ENCODE results near the gene PLK5. TPM values are rescaled to one million over a fixed set of nuclear protein-coding genes. Genes with fewer than 3 reads are reported as not detected.

The PLK5 gene
- total and polyA plus RNA-seq, 2 donors (not counting 1 experiment from before 2014, with no cell fraction given) = not detected

DNA sequence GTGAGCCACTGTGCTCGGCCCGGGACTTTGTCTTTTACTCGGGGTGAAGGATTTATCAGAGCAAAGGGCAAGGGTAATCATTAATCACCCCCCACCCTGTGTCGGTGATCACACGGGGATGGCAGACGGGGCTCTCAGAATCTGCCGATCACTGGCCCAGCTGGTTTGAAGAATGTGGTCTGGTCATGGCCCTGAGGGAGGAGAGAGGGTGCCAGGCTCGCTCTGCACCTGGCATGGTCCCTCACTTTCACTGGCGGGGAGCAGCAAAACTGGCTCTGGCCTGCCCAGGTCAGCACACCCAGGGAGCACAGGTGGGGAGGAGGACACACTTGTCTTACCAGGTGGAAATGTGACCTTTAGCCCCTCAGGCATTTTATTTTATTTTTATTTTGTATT lies 22.7 kb upstream of the PLK5 start:
- TF ChIP-seq, protein P1, sequence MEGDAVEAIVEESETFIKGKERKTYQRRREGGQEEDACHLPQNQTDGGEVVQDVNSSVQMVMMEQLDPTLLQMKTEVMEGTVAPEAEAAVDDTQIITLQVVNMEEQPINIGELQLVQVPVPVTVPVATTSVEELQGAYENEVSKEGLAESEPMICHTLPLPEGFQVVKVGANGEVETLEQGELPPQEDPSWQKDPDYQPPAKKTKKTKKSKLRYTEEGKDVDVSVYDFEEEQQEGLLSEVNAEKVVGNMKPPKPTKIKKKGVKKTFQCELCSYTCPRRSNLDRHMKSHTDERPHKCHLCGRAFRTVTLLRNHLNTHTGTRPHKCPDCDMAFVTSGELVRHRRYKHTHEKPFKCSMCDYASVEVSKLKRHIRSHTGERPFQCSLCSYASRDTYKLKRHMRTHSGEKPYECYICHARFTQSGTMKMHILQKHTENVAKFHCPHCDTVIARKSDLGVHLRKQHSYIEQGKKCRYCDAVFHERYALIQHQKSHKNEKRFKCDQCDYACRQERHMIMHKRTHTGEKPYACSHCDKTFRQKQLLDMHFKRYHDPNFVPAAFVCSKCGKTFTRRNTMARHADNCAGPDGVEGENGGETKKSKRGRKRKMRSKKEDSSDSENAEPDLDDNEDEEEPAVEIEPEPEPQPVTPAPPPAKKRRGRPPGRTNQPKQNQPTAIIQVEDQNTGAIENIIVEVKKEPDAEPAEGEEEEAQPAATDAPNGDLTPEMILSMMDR (conservative IDR thresholded peaks at IDR 0.05 in 1 of 2, IDR thresholded peaks at IDR 0.05 in 1 of 2; ENCODE audit: low read depth in 1 of 2, low read length in 2 of 2) = no peak
- no peak for TF ChIP-seq EZH2 (IDR thresholded peaks at IDR 0.05; ENCODE audit: low read length, missing control alignments)
- no peak overlapping the region for H3K4me3 ChIP-seq (replicated peaks in 1 of 4; ENCODE audit: control extremely low read depth in 1 of 4, insufficient read depth in 1 of 4, low read depth in 3 of 4, low read length in 4 of 4)
- peaks cover 2% of the 10 kb centered on the region for H3K4me1 ChIP-seq (ENCODE audit: control insufficient read depth, extremely low read depth, insufficient read depth, low read length)
- no peak overlapping the region for H2AFZ ChIP-seq (ENCODE audit: low read length)
- DNase-seq (ENCODE audit: low read depth in 2 of 2) = no peak
- H4K20me1 ChIP-seq (ENCODE audit: control insufficient read depth, extremely low read depth, insufficient read depth, low read length) = no peaks in the 10 kb centered on the region
- H3K4me2 ChIP-seq (ENCODE audit: extremely low read depth, insufficient read depth, low read length) = no peak overlapping the region
- peaks cover 9% of the 10 kb centered on the region for H3K27me3 ChIP-seq (ENCODE audit: control insufficient read depth, insufficient read depth, low read length)
- H3K27ac ChIP-seq (ENCODE audit: insufficient read depth, low read length) = no peak overlapping the region
- no peaks in the 10 kb centered on the region for H3K9me3 ChIP-seq (ENCODE audit: control insufficient read depth, insufficient read depth, low read depth, low read length)
- no peak overlapping the region for H3K9ac ChIP-seq (ENCODE audit: insufficient read depth, low read length)
- H3K79me2 ChIP-seq (ENCODE audit: control insufficient read depth, insufficient read depth, low read length) = no peaks in the 10 kb centered on the region
- no peaks in the 10 kb centered on the region for H3K36me3 ChIP-seq (ENCODE audit: control insufficient read depth, insufficient read depth, low read length)

DNA sequence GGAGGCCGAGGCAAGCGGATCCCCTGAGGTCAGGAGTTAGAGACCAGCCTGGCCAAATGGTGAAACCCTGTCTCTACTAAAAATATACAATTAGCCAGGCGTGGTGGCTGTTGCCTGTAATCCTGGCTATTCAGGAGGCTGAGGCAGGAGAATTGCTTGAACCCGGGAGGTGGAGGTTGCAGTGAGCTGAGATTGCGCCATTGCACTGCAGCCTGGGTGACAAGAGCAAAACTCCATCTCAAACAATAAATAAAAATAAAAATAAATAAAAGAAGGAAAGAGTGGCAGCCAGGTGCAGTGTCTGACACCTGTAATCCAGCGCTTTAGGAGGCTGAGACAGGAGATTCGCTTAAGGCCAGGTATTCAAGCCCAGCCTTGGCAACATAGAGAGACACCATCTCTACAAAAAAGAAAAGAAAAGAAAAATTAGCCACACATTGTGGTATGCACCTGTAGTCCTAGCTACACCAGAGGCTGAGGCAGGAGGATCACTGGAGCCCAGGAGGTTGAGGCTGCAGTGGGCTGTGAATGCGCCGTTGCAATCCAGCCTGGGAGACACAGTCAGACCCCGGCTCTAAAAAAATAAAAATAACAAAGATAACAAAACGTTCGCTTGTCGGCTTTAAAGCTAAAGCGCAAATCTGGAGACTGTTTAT lies 21.3 kb upstream of the PLK5 start:
- no peak overlapping the region for H3K27ac ChIP-seq (ENCODE audit: insufficient read depth, low read length)
- no peaks in the 10 kb centered on the region for H3K36me3 ChIP-seq (ENCODE audit: control insufficient read depth, insufficient read depth, low read length)
- H3K27me3 ChIP-seq (ENCODE audit: control insufficient read depth, insufficient read depth, low read length) = peaks cover 9% of the 10 kb centered on the region
- H3K9ac ChIP-seq (ENCODE audit: insufficient read depth, low read length) = no peak overlapping the region
- no peak overlapping the region for H2AFZ ChIP-seq (ENCODE audit: low read length)
- H3K9me3 ChIP-seq (ENCODE audit: control insufficient read depth, insufficient read depth, low read depth, low read length) = no peaks in the 10 kb centered on the region
- peaks cover 2% of the 10 kb centered on the region for H3K4me1 ChIP-seq (ENCODE audit: control insufficient read depth, extremely low read depth, insufficient read depth, low read length)
- H4K20me1 ChIP-seq (ENCODE audit: control insufficient read depth, extremely low read depth, insufficient read depth, low read length) = no peaks in the 10 kb centered on the region
- no peak for DNase-seq (ENCODE audit: low read depth in 2 of 2)
- H3K79me2 ChIP-seq (ENCODE audit: control insufficient read depth, insufficient read depth, low read length) = no peaks in the 10 kb centered on the region
- no peak overlapping the region for H3K4me3 ChIP-seq (replicated peaks in 1 of 4; ENCODE audit: control extremely low read depth in 1 of 4, insufficient read depth in 1 of 4, low read depth in 3 of 4, low read length in 4 of 4)
- H3K4me2 ChIP-seq (ENCODE audit: extremely low read depth, insufficient read depth, low read length) = peak overlapping the region; percentile 48
- TF ChIP-seq, protein P1 (conservative IDR thresholded peaks at IDR 0.05 in 1 of 2, IDR thresholded peaks at IDR 0.05 in 1 of 2; ENCODE audit: low read depth in 1 of 2, low read length in 2 of 2) = no peak
- TF ChIP-seq EZH2 (IDR thresholded peaks at IDR 0.05; ENCODE audit: low read length, missing control alignments) = no peak

DNA sequence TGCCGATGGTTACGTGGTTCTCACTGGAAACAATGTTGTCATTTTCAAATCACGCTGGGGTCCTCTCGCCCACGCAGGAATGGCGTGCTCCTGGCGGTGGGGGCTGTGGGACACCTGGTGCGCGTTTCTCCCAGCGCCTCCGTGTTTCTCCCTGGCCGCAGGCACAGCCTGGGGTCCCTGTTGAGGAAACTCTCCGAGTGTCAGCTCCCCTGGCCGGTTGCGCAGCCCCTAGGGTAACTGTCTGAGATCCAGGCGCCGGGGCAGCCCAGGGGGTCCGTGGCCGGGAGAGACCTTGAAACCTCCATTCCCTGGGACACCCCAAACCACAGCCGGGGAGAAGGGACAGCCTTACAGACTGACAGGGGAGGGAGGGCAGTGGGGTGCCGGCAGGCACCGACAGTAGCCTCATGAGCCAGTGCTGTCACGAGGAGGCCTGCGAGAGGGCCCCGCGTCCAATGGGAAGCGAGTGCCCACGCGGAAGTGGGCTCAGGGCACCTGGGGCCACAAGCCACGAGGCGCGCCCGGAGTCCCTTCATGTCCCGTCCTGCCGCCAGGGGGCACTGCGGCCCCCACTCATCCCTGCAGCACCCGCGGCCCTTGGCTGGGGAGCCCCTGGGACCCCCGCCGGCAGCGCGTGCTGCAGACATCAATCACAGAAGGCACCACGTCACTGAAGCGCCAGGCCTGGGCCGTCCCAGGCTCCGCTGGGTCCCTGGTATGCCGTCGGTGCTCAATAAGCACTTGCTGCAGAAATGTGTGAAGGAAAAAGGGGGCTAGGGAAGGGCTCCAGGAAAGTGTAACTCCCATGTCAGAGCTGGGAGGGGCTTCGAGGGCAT lies 20.6 kb upstream of the PLK5 start:
- Histone ChIP-seq H3K4me3 (replicated peaks in 1 of 4; ENCODE audit: control extremely low read depth in 1 of 4, insufficient read depth in 1 of 4, low read depth in 3 of 4, low read length in 4 of 4) (peak overlapping the region in 1 of 4 experiments; percentile 28), H2AFZ (ENCODE audit: low read length) (no peak overlapping the region), H3K36me3 (ENCODE audit: control insufficient read depth, insufficient read depth, low read length) (no peaks in the 10 kb centered on the region), H3K4me1 (ENCODE audit: control insufficient read depth, extremely low read depth, insufficient read depth, low read length) (peaks cover 2% of the 10 kb centered on the region), H3K9ac (ENCODE audit: insufficient read depth, low read length) (no peak overlapping the region), H4K20me1 (ENCODE audit: control insufficient read depth, extremely low read depth, insufficient read depth, low read length) (no peaks in the 10 kb centered on the region), H3K9me3 (ENCODE audit: control insufficient read depth, insufficient read depth, low read depth, low read length) (no peaks in the 10 kb centered on the region), H3K27ac (ENCODE audit: insufficient read depth, low read length) (no peak overlapping the region), H3K79me2 (ENCODE audit: control insufficient read depth, insufficient read depth, low read length) (no peaks in the 10 kb centered on the region), H3K4me2 (ENCODE audit: extremely low read depth, insufficient read depth, low read length) (peak overlapping the region; percentile 48), H3K27me3 (ENCODE audit: control insufficient read depth, insufficient read depth, low read length) (peaks cover 9% of the 10 kb centered on the region)
- TF ChIP-seq, protein P1 (conservative IDR thresholded peaks at IDR 0.05 in 1 of 2, IDR thresholded peaks at IDR 0.05 in 1 of 2; ENCODE audit: low read depth in 1 of 2, low read length in 2 of 2) = peak; percentile 54 to 60
- peak; percentile 76 for TF ChIP-seq EZH2 (IDR thresholded peaks at IDR 0.05; ENCODE audit: low read length, missing control alignments)
- DNase-seq (ENCODE audit: low read depth in 2 of 2) = peak in 1 of 2 donors; percentile 20
